ENCODE results near the gene GRIK3.

The GRIK3 gene

GRCh38 chr1:36990928-36991327, 43.4 kb downstream of the GRIK3 start:
- no peak for TF ChIP-seq CTCF (IDR thresholded peaks at IDR 0.05; ENCODE audit: insufficient read depth, low read length)
- no peak for TF ChIP-seq GABPA (IDR thresholded peaks at IDR 0.05; ENCODE audit: low read depth)
- TF ChIP-seq REST (IDR thresholded peaks at IDR 0.05; ENCODE audit: insufficient replicate concordance, low read depth): no peak
- TF ChIP-seq SPI1 (IDR thresholded peaks at IDR 0.05; ENCODE audit: borderline replicate concordance, low read depth): no peak
- no peak for TF ChIP-seq POLR2AphosphoS5 (IDR thresholded peaks at IDR 0.05; ENCODE audit: low read depth)
- no peaks in the 10 kb centered on the region for H3K27me3 ChIP-seq (ENCODE audit: insufficient read depth, poor library complexity, severe bottlenecking)
- H3K27ac ChIP-seq (replicated peaks): no peak overlapping the region
- no peak overlapping the region for H3K4me3 ChIP-seq (replicated peaks; ENCODE audit: insufficient read depth, low read length)
- no peak for DNase-seq (ENCODE audit: low read depth in 1 of 2, low spot score in 1 of 2)

- TF ChIP-seq CTCF (IDR thresholded peaks at IDR 0.05; ENCODE audit: insufficient read depth, low read length) (no peak), GABPA (IDR thresholded peaks at IDR 0.05; ENCODE audit: low read depth) (no peak), SPI1 (IDR thresholded peaks at IDR 0.05; ENCODE audit: borderline replicate concordance, low read depth) (no peak), REST (IDR thresholded peaks at IDR 0.05; ENCODE audit: insufficient replicate concordance, low read depth) (no peak), POLR2AphosphoS5 (IDR thresholded peaks at IDR 0.05; ENCODE audit: low read depth) (no peak)
- Histone ChIP-seq H3K4me3 (replicated peaks; ENCODE audit: insufficient read depth, low read length) (no peak overlapping the region), H3K27me3 (ENCODE audit: insufficient read depth, poor library complexity, severe bottlenecking) (no peaks in the 10 kb centered on the region), H3K27ac (replicated peaks) (no peak overlapping the region)
- DNase-seq (ENCODE audit: low read depth in 1 of 2, low spot score in 1 of 2): no peak
These were observed 45.1 kb downstream of the GRIK3 start for GRCh38 chr1:36989241-36989640.

- H3K27me3 ChIP-seq (ENCODE audit: insufficient read depth, poor library complexity, severe bottlenecking): no peaks in the 10 kb centered on the region
- TF ChIP-seq SPI1 (IDR thresholded peaks at IDR 0.05; ENCODE audit: borderline replicate concordance, low read depth) (no peak), POLR2AphosphoS5 (IDR thresholded peaks at IDR 0.05; ENCODE audit: low read depth) (no peak), REST (IDR thresholded peaks at IDR 0.05; ENCODE audit: insufficient replicate concordance, low read depth) (no peak), GABPA (IDR thresholded peaks at IDR 0.05; ENCODE audit: low read depth) (no peak), CTCF (IDR thresholded peaks at IDR 0.05; ENCODE audit: insufficient read depth, low read length) (no peak)
- H3K27ac ChIP-seq (replicated peaks): no peak overlapping the region
- no peak for DNase-seq (ENCODE audit: low read depth in 1 of 2, low spot score in 1 of 2)
- no peak overlapping the region for H3K4me3 ChIP-seq (replicated peaks; ENCODE audit: insufficient read depth, low read length)
These were observed 45.5 kb downstream of the GRIK3 start for GRCh38 chr1:36988741-36989193.
